HepG2 (cell line): ENCODE data around the gene FBP2. TPM values are rescaled to one million over a fixed set of nuclear protein-coding genes. Genes with fewer than 3 reads are reported as not detected.

Experiments
- FOSL1 ChIP-seq: sonication (generic); formaldehyde crosslinking; IDR thresholded peaks from 2 replicates; pipeline ENCODE4 v1.9.0; 2021; ENCODE audit warnings: missing genetic modification reagents, borderline replicate concordance
- HNRNPL ChIP-seq: fragments of 200-400 bp; formaldehyde crosslinking; IDR thresholded peaks from 2 replicates; pipeline ENCODE4 v1.6.1; 2017; ENCODE audit warnings: mild to moderate bottlenecking, low read depth, low read length
- ZNF232 ChIP-seq: sonication (generic); formaldehyde crosslinking; IDR thresholded peaks from 2 replicates; pipeline ENCODE4 v1.4.0; 2020; ENCODE audit warnings: missing genetic modification reagents, borderline replicate concordance
- ZNF549 ChIP-seq: sonication (generic); formaldehyde crosslinking; IDR thresholded peaks from 2 replicates; pipeline ENCODE4 v1.5.0; 2020; ENCODE audit warnings: missing genetic modification reagents
- polyA plus RNA-seq, 8 experiments: library from polyadenylated mRNA; depleted of rRNA in 3 of 8; stranded (reverse) in 7 of 8; unstranded in 1 of 8; fragments of >200 nt; fragmentation: Illumina TruSeq in 4 of 8; extraction: Trizol in 4 of 8; gene quantifications; 2 replicates each; pipeline versions ENCODE4 v1.2.1 to v1.2.3, GENCODE V29; 2011 to 2016; ENCODE audit warnings: low read depth in 4 of 8, missing spikeins in 1 of 8, mixed read lengths in 1 of 8; ENCODE audit not compliant: insufficient read depth in 1 of 8
- total RNA-seq, 5 experiments: library from RNA; depleted of rRNA; stranded (reverse); fragments of >200 nt; fragmentation: Illumina TruSeq; extraction: Trizol; gene quantifications; 2 replicates each; pipeline ENCODE4 v1.2.3, GENCODE V29; 2016; ENCODE audit warnings: low read depth in 1 of 5
- TF ChIP-seq, protein P1 (sequence below): sonication (generic); formaldehyde crosslinking; IDR thresholded peaks from 2 replicates; pipeline ENCODE4 v1.4.0; 2020; ENCODE audit warnings: missing genetic modification reagents
- TF ChIP-seq, protein P2 (sequence below): sonication (generic); formaldehyde crosslinking; IDR thresholded peaks from 2 replicates; pipeline ENCODE4 v1.5.0; 2020; ENCODE audit warnings: mild to moderate bottlenecking, missing genetic modification reagents, borderline replicate concordance

FBP2 gene
- total and polyA plus RNA-seq, 2 of the 13 experiments (the other 11 are each of a cell fraction or from before 2014, with no cell fraction given): not detected

DNA sequence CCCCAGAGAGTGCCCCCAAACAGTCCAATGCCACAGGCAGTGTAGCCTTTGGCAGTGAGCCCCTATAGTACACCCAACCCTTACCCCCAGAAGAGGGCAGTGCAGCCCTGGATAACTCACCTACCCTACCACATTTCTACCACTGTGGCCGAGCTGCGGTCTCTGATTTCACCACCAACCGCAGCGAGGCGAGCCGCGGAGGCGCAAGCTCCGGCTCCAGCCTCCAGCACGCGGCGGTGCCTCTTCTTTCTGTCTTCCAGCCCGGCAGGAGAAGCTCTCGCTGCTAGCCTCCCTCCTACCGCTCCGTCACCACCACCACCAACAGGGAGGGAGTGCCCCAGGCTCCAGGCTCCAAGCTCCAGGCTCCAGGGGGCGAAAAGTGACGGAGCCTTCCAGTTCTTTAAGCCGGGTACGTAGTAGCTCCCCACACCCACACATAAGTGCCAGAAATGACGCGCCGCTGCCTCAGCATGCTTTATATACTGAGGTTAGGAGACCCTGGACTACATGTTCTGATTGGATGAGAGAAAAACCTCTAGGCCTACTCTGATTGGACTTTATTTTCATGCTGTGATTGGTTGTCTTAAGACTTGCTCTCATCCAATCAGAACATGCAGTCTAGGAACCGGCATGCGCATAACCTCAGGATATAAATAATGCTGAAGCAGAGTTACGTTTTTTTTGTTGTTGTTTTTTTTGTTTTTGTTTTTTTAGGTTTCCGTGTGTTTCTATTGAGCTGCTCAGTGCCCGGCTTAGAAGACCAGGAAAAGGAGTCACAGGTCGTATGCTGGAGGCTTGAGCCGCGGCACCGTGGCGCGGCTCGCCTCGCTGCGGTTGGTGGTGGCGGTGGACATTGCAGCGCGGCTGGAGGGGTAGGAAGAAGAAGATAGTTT lies 38.9 kb downstream of the FBP2 start, which contains the start of gene PCAT7 (continued):
- TF ChIP-seq, protein P1, sequence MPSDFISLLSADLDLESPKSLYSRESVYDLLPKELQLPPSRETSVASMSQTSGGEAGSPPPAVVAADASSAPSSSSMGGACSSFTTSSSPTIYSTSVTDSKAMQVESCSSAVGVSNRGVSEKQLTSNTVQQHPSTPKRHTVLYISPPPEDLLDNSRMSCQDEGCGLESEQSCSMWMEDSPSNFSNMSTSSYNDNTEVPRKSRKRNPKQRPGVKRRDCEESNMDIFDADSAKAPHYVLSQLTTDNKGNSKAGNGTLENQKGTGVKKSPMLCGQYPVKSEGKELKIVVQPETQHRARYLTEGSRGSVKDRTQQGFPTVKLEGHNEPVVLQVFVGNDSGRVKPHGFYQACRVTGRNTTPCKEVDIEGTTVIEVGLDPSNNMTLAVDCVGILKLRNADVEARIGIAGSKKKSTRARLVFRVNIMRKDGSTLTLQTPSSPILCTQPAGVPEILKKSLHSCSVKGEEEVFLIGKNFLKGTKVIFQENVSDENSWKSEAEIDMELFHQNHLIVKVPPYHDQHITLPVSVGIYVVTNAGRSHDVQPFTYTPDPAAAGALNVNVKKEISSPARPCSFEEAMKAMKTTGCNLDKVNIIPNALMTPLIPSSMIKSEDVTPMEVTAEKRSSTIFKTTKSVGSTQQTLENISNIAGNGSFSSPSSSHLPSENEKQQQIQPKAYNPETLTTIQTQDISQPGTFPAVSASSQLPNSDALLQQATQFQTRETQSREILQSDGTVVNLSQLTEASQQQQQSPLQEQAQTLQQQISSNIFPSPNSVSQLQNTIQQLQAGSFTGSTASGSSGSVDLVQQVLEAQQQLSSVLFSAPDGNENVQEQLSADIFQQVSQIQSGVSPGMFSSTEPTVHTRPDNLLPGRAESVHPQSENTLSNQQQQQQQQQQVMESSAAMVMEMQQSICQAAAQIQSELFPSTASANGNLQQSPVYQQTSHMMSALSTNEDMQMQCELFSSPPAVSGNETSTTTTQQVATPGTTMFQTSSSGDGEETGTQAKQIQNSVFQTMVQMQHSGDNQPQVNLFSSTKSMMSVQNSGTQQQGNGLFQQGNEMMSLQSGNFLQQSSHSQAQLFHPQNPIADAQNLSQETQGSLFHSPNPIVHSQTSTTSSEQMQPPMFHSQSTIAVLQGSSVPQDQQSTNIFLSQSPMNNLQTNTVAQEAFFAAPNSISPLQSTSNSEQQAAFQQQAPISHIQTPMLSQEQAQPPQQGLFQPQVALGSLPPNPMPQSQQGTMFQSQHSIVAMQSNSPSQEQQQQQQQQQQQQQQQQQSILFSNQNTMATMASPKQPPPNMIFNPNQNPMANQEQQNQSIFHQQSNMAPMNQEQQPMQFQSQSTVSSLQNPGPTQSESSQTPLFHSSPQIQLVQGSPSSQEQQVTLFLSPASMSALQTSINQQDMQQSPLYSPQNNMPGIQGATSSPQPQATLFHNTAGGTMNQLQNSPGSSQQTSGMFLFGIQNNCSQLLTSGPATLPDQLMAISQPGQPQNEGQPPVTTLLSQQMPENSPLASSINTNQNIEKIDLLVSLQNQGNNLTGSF (CRISPR knock-in tag): no peak
- TF ChIP-seq ZNF549 (CRISPR knock-in tag) (no peak), ZNF232 (CRISPR knock-in tag) (no peak), HNRNPL (no peak), FOSL1 (CRISPR knock-in tag) (no peak)
- TF ChIP-seq, protein P2, sequence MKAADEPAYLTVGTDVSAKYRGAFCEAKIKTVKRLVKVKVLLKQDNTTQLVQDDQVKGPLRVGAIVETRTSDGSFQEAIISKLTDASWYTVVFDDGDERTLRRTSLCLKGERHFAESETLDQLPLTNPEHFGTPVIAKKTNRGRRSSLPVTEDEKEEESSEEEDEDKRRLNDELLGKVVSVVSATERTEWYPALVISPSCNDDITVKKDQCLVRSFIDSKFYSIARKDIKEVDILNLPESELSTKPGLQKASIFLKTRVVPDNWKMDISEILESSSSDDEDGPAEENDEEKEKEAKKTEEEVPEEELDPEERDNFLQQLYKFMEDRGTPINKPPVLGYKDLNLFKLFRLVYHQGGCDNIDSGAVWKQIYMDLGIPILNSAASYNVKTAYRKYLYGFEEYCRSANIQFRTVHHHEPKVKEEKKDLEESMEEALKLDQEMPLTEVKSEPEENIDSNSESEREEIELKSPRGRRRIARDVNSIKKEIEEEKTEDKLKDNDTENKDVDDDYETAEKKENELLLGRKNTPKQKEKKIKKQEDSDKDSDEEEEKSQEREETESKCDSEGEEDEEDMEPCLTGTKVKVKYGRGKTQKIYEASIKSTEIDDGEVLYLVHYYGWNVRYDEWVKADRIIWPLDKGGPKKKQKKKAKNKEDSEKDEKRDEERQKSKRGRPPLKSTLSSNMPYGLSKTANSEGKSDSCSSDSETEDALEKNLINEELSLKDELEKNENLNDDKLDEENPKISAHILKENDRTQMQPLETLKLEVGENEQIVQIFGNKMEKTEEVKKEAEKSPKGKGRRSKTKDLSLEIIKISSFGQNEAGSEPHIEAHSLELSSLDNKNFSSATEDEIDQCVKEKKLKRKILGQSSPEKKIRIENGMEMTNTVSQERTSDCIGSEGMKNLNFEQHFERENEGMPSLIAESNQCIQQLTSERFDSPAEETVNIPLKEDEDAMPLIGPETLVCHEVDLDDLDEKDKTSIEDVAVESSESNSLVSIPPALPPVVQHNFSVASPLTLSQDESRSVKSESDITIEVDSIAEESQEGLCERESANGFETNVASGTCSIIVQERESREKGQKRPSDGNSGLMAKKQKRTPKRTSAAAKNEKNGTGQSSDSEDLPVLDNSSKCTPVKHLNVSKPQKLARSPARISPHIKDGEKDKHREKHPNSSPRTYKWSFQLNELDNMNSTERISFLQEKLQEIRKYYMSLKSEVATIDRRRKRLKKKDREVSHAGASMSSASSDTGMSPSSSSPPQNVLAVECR (CRISPR knock-in tag): peak; percentile 76; the same call in 1 of the 2 replicates
